Inflammatory macrophage (primary cell): ENCODE results near the gene MPRIP.
"Not testable (repeated sequence)": the region's sequence is repeated elsewhere in the genome, so short reads cannot be mapped to it uniquely, and the experiment has no call there.

Experiments used
- DNase-seq, 2 donors: peaks; one replicate each; pipeline ENCODE4 v3.0.0-alpha.2; 2020 to 2022

MPRIP gene

GRCh38 chr17:17171186-17171585 lies 128.9 kb downstream of the MPRIP start:
- DNase-seq = no peak

GRCh38 chr17:17172001-17172939 lies 130.0 kb downstream of the MPRIP start:
- DNase-seq = no peak

DNA sequence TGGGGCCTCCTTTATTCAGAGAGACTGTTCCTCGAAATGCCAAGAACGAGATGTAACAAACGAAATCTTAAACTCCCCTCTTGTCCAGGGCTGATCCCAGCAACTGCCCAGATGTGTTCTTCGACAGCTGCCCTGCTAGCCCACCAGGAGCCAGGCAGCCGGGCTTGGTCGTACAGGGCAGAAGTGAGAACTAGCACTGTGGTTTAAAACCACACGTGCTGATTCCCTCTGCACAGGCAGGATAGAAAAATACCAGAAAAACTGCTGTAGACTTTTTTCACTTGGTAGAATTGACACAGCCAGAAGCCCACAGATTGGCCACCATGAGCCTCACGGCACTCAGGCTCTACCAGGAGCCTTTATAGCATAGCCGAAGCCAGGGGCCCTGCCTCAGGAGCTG lies 130.7 kb downstream of the MPRIP start:
- DNase-seq = no peak

- no peak for DNase-seq
These were observed 131.7 kb downstream of the MPRIP start for GRCh38 chr17:17173921-17174320.

DNA sequence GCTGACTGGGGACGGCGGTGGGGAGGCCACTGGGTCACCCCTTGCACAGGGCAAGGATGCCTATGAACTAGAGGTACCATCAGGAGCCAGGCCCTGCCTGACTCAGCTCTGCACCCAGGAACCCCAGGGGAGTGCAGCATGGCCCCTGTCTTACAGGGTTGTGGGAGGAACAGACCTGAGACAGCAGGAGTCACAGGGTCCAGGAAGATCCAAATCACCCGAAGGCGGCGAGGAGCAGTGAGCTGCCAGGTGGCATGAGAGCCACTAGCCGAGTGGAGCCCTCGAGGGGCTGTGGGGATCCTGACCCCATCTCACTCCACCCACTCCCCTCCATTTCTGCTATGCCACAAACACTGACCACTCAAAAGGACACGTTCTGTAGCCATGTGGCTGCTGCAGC lies 133.1 kb downstream of the MPRIP start:
- no peak for DNase-seq

GRCh38 chr17:17175917-17176316 lies 133.7 kb downstream of the MPRIP start:
- DNase-seq = no peak

- DNase-seq = no peak
These were observed 134.1 kb downstream of the MPRIP start for GRCh38 chr17:17176341-17176740.

DNA sequence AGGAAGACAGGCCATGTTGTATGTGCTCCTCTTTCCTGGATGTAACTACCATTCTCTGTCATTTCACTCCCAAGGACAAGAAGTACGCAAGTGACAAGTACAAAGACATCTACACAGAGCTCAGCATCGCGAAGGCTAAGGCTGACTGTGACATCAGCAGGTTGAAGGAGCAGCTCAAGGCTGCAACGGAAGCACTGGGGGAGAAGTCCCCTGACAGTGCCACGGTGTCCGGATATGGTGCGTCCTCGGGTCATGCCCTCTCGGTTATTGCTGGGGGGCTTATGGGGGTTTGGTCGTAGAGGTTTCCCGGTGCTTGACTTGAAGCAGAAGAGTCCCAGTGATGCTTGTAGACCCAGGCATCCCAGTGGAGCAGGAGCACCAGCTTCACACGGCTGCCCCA lies 134.9 kb downstream of the MPRIP start:
- DNase-seq = no peak

DNA sequence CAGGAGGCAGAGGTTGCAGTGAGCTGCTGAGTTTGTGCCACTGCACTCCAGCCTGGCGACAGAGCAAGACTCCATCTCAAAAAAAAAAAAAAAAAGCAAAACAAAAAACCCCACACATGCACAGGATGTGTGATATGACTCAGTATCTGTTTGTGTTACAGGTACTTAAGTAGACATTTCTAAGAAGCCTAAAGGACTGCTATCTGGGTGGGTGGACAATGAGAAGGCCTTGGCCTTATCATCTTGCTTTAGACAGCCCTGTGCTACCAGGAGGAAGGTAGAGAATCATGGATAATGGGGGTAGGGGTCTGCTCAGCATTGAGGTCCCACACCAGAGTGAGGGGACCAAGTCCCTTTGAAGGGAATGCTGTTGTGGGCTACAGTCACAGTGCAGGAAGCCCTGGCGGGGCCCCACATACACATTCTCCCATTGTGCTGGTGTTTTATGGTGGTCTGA lies 137.1 kb downstream of the MPRIP start:
- no peak for DNase-seq

GRCh38 chr17:17180141-17180603 lies 137.9 kb downstream of the MPRIP start:
- DNase-seq = no peak

DNA sequence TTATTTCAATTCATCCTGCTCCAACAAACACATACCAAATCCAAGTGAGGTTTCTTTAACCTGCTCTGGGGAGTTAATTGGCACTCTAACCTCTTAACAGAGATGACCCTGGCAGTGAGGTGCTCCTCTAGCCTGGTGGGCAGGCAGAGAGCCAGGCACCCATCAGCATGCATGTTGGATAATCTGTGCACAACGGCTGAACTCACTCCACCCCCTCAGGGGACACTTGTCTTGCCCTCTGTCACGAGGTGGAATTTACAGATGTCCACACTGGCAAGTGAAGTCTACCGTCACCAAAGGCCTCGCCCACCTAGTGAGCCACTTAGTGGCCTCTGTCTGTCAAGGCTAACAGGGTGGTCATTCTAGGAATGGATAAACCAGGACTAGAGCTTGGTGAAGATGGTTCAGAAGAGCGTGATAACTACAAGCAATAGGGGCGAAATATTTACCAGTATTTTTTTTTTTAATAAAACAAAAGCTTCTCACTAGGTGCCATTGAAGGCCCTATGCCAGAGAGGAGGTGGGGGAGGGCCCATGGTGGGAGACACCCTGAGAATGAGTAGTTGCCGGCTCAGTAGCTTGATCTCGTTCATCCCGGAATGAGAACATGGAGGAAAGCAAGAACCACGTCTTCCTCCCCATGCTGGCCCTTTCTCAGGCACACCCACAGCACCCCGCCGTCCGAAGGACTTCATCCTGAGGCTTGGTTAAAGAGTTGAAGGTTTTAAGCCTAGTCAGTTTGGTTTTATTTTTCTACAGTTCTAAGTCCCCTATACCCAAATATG lies 138.7 kb downstream of the MPRIP start:
- DNase-seq = no peak

- no peak for DNase-seq
These were observed 139.7 kb downstream of the MPRIP start for GRCh38 chr17:17181666-17182597.

DNA sequence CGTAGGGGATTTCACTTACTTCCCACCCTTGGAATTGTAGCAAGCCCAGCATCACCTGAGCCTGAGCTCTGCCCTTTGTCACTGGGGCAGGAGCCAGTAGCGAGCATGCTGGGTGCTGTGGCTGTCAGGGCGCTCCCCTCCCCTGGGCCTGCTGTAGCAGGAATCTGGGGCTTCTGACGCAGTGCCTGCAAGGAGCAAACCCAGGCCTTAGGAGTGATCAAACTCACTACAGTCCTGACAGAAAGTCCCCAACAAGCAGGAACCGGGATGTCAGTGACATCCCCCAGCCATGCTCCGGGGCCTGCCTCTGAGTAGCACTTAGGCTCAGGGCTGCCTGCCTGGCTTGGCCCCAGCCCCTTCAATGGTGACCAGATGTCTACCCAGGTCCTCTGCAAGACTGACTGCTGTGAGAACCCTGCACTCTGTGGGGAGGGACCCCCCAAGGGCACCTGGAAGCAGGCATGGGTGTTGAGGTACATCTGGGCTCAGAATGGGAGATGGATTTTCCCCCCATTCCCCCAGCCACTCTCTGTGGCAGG lies 140.4 kb downstream of the MPRIP start:
- DNase-seq = no peak

- DNase-seq = no peak
These were observed 141.5 kb downstream of the MPRIP start for GRCh38 chr17:17183744-17184143.

- not testable (repeated sequence) for DNase-seq
These were observed 142.9 kb downstream of the MPRIP start for GRCh38 chr17:17184985-17185757.

DNA sequence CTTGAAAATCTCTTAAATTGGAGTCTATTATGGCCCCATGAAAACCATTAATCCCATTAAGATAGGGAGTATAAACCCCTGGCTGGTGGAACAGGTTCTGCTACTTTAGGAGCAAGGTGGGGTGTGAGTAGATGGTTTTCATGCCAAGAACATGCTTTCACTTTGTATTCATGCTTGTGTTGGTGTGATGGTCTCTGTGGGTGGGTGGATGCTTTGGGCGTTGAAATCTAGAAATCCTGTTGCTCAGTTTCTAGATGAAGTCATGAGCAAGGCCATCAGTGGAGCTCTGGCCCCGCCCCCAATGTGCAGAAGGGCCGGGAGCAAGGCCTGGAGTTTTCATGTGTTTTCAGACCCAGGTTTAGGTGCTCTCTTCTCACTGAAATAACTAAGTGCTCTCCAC lies 143.8 kb downstream of the MPRIP start:
- no peak for DNase-seq

GRCh38 chr17:17186551-17187505 lies 144.6 kb downstream of the MPRIP start:
- DNase-seq = no peak

GRCh38 chr17:17188586-17188985 lies 146.3 kb downstream of the MPRIP start:
- DNase-seq = no peak

DNA sequence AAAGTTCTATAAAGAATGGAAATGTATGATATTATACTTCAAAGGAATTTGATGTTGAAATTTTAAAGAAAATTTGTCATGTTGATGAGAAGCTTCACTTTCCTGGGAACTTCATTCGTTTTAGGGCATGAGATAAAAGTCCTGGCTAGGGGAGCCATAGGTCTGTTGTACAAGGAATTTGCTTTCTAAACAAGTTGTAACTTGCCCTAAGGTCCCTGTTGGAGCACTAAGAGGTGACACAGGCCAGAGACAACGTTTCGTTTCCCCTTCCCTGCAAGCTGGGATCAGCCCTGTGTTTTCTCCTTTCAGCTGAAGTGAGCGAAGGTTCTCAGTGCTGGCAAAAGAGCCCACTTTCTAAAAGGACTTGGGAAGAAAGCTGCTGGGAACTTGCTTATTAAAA lies 147.3 kb downstream of the MPRIP start:
- no peak for DNase-seq

GRCh38 chr17:17190188-17190587 lies 147.9 kb downstream of the MPRIP start:
- no peak for DNase-seq
